GM19099 (cell line): ENCODE results near the gene PCSK4.

ENCODE experiments used
- POLR2A ChIP-seq: IDR thresholded peaks from 3 replicates; pipeline ENCODE4 v1.6.1; 2011; ENCODE audit warnings: low read depth; ENCODE audit not compliant: insufficient read length; ENCODE audit errors: extremely low read depth

Gene PCSK4

GRCh38 chr19:1510442-1510806 lies 20.3 kb upstream of the PCSK4 start:
- TF ChIP-seq POLR2A, result no peak

- no peak for TF ChIP-seq POLR2A
Observed at GRCh38 chr19:1509602-1510441, 19.7 kb upstream of the PCSK4 start.

DNA sequence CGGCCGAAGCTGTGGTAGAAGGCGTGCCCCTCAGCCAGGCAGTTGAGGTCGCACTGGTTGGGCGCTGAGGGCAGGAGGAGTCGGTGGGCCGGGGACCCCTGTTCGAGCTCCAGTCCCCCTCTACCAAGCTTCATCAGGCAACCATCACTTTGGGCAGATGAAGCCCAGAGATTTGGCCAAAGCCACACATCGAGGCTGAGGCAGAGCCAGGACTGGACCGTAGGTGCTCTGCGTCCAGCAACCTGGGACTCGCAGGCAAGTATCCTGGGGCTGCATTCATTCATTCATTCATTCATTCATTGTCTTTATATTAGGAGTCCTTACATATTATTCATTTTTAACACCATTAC lies 18.3 kb upstream of the PCSK4 start:
- TF ChIP-seq POLR2A, result no peak

DNA sequence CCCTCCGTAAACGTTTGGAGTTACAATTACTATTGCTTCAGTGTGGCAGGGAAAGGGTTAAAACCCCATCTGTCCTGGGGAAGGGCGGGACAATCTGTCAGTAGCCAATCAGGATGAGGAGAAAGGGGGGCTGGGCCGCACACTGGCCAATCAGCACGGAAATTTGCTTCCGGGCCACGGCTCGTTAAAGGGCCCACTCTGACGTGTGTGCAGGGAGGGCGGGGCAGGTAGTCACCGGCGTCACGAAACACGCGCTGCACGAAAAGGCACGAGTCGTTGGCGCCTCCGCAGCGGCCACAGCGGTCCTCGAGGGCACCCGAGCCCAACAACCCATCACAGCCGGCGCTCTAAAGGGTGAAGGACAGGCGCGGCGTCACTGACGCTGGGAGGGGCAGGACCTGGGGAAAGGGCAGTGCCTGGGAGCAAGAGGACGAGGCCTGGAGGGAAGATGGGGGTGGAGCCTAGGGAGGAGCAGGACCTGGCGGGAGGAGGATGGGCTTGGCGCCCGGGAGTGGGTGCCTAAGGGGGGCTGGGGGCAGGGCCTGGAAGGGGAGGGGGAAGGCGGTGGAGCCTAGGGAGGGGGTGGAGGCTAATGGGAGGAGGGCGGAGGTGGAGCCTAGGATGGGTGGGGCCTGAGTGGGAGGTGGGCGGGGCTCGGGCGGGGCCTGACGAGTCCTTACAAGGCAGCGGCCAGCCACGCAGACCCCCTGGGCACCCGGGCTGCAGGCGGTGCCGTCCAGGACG lies 17.8 kb upstream of the PCSK4 start:
- TF ChIP-seq POLR2A, result no peak

DNA sequence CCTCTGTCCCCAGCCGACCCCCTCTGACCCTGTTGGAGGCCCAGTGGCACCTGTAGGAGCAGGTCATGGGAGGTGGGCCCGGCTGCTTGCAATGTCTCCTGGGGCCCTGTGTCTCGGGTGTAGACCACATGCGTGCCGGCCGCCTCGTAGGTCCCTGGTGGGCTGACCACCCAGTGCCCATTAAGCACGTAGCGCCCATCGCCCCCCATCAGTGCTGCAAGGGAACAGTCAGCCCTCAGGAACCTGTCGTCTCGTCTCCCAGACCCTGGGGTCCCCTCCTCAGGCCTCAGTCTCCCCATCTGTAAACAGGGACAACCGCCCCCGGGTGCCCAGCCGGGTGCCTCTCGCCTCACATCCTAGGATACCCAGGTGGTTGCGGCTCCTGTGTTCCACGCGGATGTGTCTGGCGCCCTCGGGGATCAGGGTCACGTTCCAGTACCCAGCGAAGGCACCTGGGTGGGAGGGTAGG lies 17.1 kb upstream of the PCSK4 start:
- no peak for TF ChIP-seq POLR2A

GRCh38 chr19:1505991-1506881 lies 16.1 kb upstream of the PCSK4 start:
- no peak for TF ChIP-seq POLR2A

- TF ChIP-seq POLR2A, result no peak
Observed at GRCh38 chr19:1505012-1505411, 14.9 kb upstream of the PCSK4 start.

GRCh38 chr19:1503925-1504773 lies 14.0 kb upstream of the PCSK4 start:
- TF ChIP-seq POLR2A, result no peak

- no peak for TF ChIP-seq POLR2A
Observed at GRCh38 chr19:1503089-1503924, 13.2 kb upstream of the PCSK4 start.

GRCh38 chr19:1502433-1503088 lies 12.4 kb upstream of the PCSK4 start:
- TF ChIP-seq POLR2A, result no peak

GRCh38 chr19:1501200-1501595 lies 11.0 kb upstream of the PCSK4 start:
- TF ChIP-seq POLR2A, result no peak

DNA sequence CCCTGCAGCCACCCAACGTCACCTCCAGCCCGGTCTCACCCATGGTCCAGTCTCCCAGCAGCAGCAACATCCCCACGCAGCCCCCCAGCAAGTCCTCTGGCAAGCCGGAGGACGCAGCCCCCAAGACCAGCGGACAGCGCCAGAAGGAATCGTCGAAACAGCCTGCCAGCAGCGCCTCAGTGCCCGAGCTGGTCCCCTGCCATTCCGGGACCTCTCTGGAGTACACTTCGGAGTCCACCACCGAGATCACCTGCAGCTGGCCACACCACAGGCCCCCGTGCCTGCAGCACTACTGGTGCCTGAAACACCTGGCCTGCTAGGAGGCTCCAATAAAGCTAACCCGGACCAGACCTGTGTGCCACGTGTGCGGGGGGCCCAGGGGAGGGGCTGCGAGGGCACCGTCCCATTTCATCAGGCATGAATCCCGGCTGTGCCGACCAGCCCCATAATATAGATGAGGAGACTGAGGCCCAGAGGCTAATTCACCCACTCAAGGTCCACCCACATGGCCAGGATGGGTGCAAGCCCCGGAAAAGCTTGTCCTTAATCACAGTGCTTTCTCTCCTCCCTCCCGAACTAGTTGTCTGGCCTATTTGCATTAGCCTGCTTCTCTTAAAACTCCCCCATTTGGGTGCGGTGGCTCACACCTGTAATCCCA lies 7.6 kb upstream of the PCSK4 start:
- TF ChIP-seq POLR2A, result no peak
